Activated CD4-positive, alpha-beta memory T cell treated with anti-CD3 and anti-CD28 coated beads, Interleukin-2, amount 10 ng/mL, durations not matched to agents 7 days and 5 days (primary cell): ENCODE results near the gene CD7. TPM values are rescaled to one million over a fixed set of nuclear protein-coding genes. Genes with fewer than 3 reads are reported as not detected.

Experiments
- CTCF ChIA-PET: fragments of 350-600 bp; sonication (Branson Sonifier 250); formaldehyde crosslinking; loops from one replicate; lab custom pipeline; 2021; ENCODE audit warnings: antibody characterized with exemption, inconsistent platforms; lab: Charles Lee
- POLR2A ChIA-PET: fragments of 350-600 bp; sonication (Branson Sonifier 250); formaldehyde crosslinking; loops from one replicate; lab custom pipeline; 2021; ENCODE audit warnings: antibody characterized with exemption; lab: Charles Lee
- DNase-seq: peaks from one replicate; pipeline ENCODE4 v3.0.0-alpha.2; 2020
- H3K27ac Mint-ChIP-seq: one replicate; pipeline ENCODE4 v1.8.0; 2021; ENCODE audit warnings: mild to moderate bottlenecking, mixed read lengths
- H3K27me3 Mint-ChIP-seq: one replicate; pipeline ENCODE4 v1.8.0; 2021; ENCODE audit warnings: mixed read lengths
- H3K36me3 Mint-ChIP-seq: one replicate; pipeline ENCODE4 v1.8.0; 2021; ENCODE audit warnings: low read depth, mixed read lengths
- H3K4me1 Mint-ChIP-seq: one replicate; pipeline ENCODE4 v1.8.0; 2021; ENCODE audit warnings: mixed read lengths
- H3K4me3 Mint-ChIP-seq: one replicate; pipeline ENCODE4 v1.8.0; 2021; ENCODE audit warnings: mild to moderate bottlenecking, mixed read lengths
- H3K9me3 Mint-ChIP-seq: one replicate; pipeline ENCODE4 v1.8.0; 2021; ENCODE audit warnings: mixed read lengths
- total RNA-seq, 2 experiments: library from RNA; stranded (reverse); gene quantifications; one replicate each; pipeline ENCODE4 v1.2.3, GENCODE V29; 2021

Gene CD7
- total RNA-seq, 2 experiments from 2014 or later, result 138 to 140 TPM

DNA sequence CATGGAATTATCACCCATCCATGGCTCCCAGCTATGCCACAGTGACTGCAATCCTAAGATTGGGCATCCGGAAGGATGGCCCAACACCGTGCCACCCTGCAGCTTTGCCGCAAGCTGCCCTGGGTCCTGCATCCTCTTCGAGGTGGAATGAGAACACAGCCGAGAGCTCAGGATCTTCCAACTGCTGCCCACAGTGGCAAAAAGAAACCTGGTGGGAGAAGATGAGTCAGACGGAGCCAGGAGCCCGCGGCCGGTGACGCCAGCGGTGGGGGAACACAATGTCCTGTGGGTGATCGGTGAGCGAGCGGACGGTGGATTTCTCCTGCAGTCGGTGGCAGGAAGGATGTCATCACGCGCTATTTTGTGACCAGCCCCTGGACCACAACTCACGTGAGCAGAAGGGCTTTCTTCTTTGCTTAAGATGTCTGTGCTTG is 20.1 kb downstream of the CD7 start:
- peaks cover 15% of the 10 kb centered on the region for H3K36me3 Mint-ChIP-seq
- peak; percentile 92 for DNase-seq
- POLR2A ChIA-PET, result interaction anchor here (0.7 to 7.6 kb wide), 30 partner anchors 10 to 412 kb away, joined by 3 to 120 read pairs (median 8); partner anchors contain the start of genes CD7, CENPX, CSNK1D and FOXK2
- H3K27me3 Mint-ChIP-seq, result no peaks in the 10 kb centered on the region
- H3K27ac Mint-ChIP-seq, result peak overlapping the region; percentile 100
- CTCF ChIA-PET, result interaction anchor here (1.2 to 3.8 kb wide), 5 partner anchors 14 to 91 kb away, joined by 4 to 12 read pairs (median 6); partner anchors contain the start of gene CD7
- H3K4me1 Mint-ChIP-seq, result peaks cover 85% of the 10 kb centered on the region
- peak overlapping the region; percentile 88 for H3K4me3 Mint-ChIP-seq
- no peaks in the 10 kb centered on the region for H3K9me3 Mint-ChIP-seq

DNA sequence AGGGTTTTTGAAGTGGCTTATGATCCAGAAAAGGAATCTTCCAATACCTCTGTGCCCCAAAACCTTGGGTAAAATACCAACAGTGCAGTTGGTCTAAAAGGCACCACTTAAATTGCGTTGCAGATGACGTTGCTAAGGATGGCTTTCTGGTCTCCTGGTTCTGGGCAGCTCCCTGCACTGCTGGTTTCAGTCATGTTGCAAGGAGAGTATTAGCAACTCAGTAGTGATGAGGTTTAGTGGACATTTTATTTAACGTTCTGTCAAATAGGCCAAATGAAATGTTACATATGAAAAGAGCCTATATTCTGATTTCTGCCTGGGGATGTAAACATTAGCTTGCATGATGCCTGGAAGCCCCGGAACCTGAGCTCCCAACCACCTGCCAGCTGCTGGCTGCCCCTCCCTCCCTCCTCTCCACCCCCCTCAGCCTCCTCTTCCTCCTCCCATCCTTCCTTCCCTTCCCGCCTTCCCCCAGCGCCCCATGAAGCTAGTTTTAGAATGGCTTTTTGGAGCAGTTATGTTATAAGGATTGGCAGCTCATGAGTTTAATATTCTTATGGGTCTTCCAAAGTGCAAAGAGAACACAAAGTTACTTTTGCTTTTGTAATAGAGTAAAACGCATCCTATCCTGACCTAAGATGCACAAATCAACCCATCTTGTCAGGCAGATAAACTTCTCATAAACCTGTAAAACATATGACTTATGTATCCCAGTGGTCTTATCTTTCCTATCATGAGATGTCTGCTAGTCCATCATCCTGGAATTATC is 20.7 kb downstream of the CD7 start:
- no peak for DNase-seq
- Mint-ChIP-seq H3K27ac (peak overlapping the region; percentile 100), H3K27me3 (no peaks in the 10 kb centered on the region), H3K4me3 (peak overlapping the region; percentile 88), H3K9me3 (no peaks in the 10 kb centered on the region), H3K36me3 (peaks cover 15% of the 10 kb centered on the region), H3K4me1 (peaks cover 82% of the 10 kb centered on the region)
- ChIA-PET CTCF (interaction anchor here (0.6 to 3.8 kb wide), 5 partner anchors 13 to 197 kb away, joined by 3 to 12 read pairs (median 6); partner anchors contain the start of gene CD7), POLR2A (interaction anchor here (0.7 to 7.6 kb wide), 24 partner anchors 10 to 412 kb away, joined by 3 to 120 read pairs (median 9); partner anchors contain the start of genes CD7, CSNK1D, FOXK2 and NARF)

DNA sequence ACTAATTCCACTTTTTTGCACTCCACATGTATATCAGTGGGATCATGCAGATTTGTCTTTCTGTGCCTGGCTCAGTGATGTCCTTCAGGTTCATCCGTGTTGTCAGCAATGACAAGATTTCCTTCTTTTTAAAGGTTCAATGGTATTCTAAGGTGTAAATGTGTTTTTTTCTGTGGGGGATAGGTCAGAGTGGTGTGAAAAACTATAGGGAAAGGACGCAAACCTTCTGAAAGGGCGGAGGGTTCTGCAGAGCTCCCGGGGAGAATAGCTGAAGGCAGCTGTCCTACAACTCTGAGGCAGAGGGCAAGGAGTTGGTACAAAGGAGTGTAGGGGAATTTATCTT is 22.0 kb downstream of the CD7 start:
- ChIA-PET CTCF (no interaction called here), POLR2A (interaction anchor here (1.2 to 4.2 kb wide), 2 partner anchors 15 to 20 kb away, joined by 3 to 49 read pairs; partner anchors contain the start of gene CSNK1D)
- H3K4me3 Mint-ChIP-seq, result no peak overlapping the region
- no peak for DNase-seq
- no peaks in the 10 kb centered on the region for H3K9me3 Mint-ChIP-seq
- H3K4me1 Mint-ChIP-seq, result peaks cover 74% of the 10 kb centered on the region
- peaks cover 15% of the 10 kb centered on the region for H3K36me3 Mint-ChIP-seq
- H3K27me3 Mint-ChIP-seq, result no peaks in the 10 kb centered on the region
- no peak overlapping the region for H3K27ac Mint-ChIP-seq

DNA sequence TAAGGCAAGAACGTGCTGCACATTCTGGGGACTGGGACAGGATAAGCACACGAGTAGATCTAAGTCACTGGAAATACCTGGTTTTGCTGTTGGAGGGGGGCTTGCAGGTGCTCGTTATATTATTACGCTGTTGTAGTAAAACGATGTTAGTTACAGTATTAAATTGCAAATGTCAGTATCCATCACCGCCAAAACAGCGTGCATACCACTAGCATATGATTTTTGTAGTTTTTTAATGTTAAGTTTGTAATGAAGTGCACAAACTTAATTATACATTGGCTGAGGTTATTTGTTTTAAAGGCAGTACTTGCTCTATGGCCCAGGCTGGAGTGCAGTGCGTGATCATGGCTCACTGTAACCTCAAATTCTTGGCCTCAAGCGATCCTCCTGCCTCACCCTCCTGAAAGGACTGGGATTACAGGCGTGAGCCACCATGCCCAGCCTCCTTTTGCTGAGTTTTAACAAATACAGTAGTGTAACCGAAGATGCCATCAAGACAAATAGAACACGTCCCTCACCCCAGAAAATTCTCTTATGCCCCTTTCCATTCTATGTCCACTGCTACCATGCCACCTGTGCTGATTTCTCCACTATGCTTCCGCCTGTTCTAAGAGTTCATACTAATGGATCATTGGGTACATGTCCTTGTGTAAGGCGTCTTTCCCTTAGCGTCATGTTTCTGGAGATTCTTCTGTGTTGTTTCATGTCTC is 23.2 kb downstream of the CD7 start:
- no peak for DNase-seq
- POLR2A ChIA-PET, result interaction anchor here (0.8 to 3.2 kb wide), 5 partner anchors 9 to 264 kb away, joined by 3 to 38 read pairs (median 10); partner anchors contain the start of genes CD7, CSNK1D and SLC16A3
- Mint-ChIP-seq H3K4me3 (peak overlapping the region; percentile 61), H3K36me3 (peaks cover 15% of the 10 kb centered on the region), H3K27me3 (no peaks in the 10 kb centered on the region), H3K9me3 (no peaks in the 10 kb centered on the region), H3K4me1 (peaks cover 62% of the 10 kb centered on the region), H3K27ac (peak overlapping the region; percentile 59)
- CTCF ChIA-PET, result interaction anchor here (1.8 kb wide), 1 partner anchor 21 kb away, joined by 4 read pairs; the partner anchor contains the start of gene CSNK1D

DNA sequence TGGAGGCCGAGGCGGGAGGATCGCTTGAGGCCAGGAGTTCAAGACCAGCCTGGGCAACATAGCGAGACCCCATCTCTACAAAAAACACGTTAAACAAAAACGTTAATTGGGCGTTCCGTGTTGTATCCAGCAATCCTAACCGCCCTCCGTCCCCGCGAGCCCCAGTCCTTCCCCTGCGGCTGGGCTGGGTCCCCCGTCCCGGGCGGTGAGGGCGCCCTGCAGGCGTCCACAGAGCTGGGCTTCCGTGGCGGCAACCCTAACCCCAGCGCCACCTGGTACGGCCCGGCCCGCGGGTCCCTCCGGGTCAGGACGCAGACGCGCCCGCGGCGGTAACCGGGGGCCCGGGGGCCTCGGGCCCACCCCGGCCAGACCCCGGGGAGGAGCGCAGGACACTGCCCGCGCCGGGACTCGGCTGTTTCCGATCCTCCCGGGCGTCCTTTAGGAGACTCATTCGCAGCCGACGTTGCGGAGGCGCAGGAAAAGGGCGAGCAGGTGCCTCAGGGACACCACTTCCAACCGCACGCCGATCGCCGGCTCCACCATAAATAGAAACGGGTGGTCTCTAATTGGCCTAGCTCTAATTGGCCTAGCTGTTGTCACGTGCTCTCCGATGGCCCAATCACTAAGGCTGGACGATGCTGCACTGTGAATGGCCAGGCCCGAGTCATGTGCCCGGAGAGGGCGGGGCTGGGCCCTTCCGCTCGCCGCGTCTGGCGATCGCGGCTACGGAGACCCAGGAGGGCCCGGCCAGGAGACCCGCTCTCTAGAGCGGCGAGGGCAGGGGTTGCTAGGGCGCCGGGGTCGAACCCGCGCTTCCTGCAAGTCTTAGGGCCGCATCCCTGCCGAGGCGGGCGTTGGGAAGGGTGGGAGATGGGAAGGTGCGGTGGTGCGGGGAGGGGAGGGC is 24.9 kb downstream of the CD7 start:
- peak overlapping the region; percentile 88 for H3K4me3 Mint-ChIP-seq
- H3K9me3 Mint-ChIP-seq, result no peaks in the 10 kb centered on the region
- H3K27ac Mint-ChIP-seq, result peak overlapping the region; percentile 86
- peaks cover 9% of the 10 kb centered on the region for H3K36me3 Mint-ChIP-seq
- CTCF ChIA-PET, result interaction anchor here (1.0 to 2.1 kb wide), 5 partner anchors 10 to 57 kb away, joined by 3 to 17 read pairs (median 4); partner anchors contain the start of genes CD7 and CSNK1D
- H3K4me1 Mint-ChIP-seq, result peaks cover 51% of the 10 kb centered on the region
- no peaks in the 10 kb centered on the region for H3K27me3 Mint-ChIP-seq
- POLR2A ChIA-PET, result interaction anchor here (0.7 to 3.2 kb wide), 17 partner anchors 9 to 227 kb away, joined by 3 to 38 read pairs (median 5); partner anchors contain the start of genes CD7, CSNK1D, FOXK2 and SECTM1
- DNase-seq, result peak; percentile 95

DNA sequence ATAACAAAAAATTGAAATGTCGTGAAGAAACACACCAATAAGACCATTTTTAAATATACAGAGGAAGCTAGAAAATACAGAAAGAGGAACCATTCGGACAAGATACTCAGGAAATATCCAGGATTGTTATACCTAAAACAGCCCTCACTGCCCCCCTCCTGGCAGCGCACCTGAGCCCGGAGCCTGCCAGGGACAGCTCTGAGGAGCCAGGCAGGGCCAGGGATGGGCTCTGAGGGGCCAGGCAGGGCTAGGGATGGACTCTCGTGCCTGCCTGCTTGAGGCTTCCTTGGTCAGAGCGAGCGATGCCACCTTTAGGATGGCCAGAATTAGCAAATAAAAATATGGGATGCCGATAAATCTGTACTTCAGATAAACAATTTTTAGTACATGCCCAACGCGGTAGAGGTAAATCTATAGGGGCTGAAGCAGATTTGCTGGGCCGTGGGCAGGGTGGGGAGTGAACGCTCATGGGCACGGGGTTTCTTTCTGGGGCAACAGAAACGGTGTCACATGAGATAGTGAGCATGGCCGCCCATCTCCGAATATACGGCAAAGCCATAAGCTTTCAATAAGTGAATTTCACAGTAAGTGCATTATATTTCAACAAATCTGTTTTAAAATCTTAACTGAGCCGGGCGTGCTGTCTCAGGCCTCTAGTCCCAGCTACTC is 25.7 kb downstream of the CD7 start:
- Mint-ChIP-seq H3K9me3 (no peaks in the 10 kb centered on the region), H3K27ac (peak overlapping the region; percentile 52), H3K4me1 (peaks cover 43% of the 10 kb centered on the region), H3K36me3 (peaks cover 9% of the 10 kb centered on the region), H3K27me3 (no peaks in the 10 kb centered on the region), H3K4me3 (peak overlapping the region; percentile 58)
- ChIA-PET POLR2A (interaction anchor here (0.9 to 3.2 kb wide), 13 partner anchors 9 to 228 kb away, joined by 3 to 38 read pairs (median 5); partner anchors contain the start of genes CD7, CSNK1D, FOXK2 and SECTM1), CTCF (interaction anchor here (0.7 to 2.1 kb wide), 3 partner anchors 10 to 56 kb away, joined by 3 to 17 read pairs (median 12); no protein-coding TSS in a partner anchor)
- DNase-seq, result no peak

DNA sequence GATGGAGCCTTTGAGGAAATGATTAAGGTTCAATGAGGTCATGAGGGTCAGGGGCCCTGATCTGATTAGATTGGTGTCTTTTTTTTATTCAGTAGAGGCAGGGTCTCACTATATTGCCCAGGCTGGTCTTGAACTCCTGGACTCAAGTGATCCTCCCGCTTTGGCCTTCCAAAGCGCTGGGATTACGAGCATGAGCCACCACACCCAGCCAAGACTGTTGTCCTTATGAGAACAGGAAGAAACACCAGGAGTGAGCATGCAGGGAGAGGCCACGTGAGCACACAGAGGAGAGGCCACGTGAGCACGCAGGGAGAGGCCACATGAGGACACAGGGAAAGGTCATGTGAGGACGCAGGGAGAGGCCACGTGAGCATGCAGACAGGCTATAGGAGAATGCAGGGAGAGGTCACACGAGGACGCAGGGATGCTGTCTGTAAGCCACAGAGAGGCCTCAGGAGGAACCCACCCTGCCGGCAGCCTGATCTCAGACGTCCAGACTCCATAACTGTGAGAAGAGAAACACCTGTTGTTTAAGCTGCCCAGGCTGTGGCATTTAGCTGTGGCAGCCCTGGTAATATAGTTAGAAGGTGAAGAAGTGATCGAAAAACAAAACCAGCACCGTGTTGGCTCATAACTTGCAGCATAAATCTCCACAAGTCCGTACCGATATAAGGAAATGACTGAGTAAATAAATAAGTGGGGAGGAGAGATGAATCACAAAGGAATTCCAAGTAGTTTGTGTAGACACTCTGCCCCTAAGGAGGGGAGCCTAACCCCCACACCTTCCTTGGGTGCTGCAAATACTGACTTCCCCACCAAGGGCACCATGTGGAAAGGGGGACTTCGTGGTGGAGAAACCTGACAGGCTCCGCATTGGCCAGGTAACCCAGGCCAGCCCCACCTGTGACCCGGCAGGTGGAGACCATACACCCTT is 29.3 kb downstream of the CD7 start:
- ChIA-PET POLR2A (interaction anchor here (1.3 kb wide), 1 partner anchor 59 kb away, joined by 3 read pairs; the partner anchor contains the start of gene SLC16A3), CTCF (no interaction called here)
- no peak for DNase-seq
- Mint-ChIP-seq H3K27ac (no peak overlapping the region), H3K4me1 (peaks cover 25% of the 10 kb centered on the region), H3K27me3 (peaks cover 3% of the 10 kb centered on the region), H3K36me3 (no peaks in the 10 kb centered on the region), H3K9me3 (no peaks in the 10 kb centered on the region), H3K4me3 (no peak overlapping the region)

DNA sequence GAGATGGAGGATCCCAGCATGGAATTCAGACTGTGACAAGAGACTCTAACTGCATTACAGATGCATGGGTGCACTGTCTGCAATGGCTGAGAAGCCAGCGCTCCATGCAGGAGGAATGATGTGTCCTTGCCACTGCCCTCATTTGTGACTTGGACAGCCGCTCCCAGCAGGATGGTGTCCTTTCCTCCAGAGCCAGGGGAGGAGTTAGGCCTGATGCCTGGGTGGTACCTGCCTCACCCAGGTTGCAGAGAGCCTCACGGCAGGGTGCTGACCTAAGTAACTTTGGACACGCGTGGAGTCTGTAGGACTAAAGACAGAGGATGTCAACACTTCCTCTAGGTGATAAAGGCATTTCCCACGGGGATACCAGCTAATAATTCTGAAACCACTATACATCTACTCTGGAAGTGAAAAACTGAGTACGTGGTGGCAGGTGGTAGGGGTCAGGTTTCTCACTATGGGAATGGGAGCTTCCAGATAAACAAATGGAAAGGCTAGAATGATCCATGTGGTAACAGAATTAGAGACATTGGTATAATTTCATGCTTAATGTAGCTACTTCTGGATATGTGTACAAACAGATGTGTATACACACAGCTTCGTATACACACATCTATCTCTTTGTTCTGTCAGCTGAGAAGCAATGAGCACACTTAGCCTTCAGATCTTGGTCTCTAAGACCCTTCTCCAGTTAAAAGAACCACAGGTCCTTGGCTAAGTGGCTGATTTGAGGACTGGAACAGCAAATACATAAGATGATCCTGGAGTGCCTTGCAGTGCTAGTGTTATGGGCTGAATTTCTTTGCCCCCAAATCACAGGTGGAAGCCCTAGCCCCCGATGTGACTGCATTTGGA is 30.2 kb downstream of the CD7 start:
- H3K27ac Mint-ChIP-seq, result no peak overlapping the region
- ChIA-PET POLR2A (interaction anchor here (1.3 kb wide), 1 partner anchor 58 kb away, joined by 3 read pairs; the partner anchor contains the start of gene SLC16A3), CTCF (no interaction called here)
- no peak for DNase-seq
- H3K9me3 Mint-ChIP-seq, result no peaks in the 10 kb centered on the region
- peaks cover 3% of the 10 kb centered on the region for H3K27me3 Mint-ChIP-seq
- no peaks in the 10 kb centered on the region for H3K36me3 Mint-ChIP-seq
- H3K4me1 Mint-ChIP-seq, result peaks cover 24% of the 10 kb centered on the region
- H3K4me3 Mint-ChIP-seq, result no peak overlapping the region

DNA sequence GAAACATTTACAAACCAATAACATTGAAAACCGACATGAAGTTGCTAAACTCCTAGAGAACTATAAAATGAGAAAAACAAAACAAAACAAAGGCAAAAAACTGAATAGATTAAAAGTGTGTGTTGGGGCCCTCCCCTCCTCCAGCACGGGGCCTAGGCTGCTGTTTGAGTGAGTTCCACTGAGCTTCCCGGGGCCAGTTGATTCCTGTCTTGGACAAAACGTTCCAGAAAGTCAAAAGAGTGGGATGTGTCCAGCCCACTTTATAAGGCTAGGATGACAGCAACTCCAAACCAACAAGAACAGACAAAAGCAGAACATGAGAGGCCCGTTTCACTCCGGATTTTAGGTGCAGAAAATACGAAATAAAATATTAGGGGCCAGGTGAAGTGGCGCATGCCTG is 32.3 kb downstream of the CD7 start:
- Mint-ChIP-seq H3K36me3 (no peaks in the 10 kb centered on the region), H3K4me1 (peaks cover 32% of the 10 kb centered on the region), H3K4me3 (no peak overlapping the region), H3K27me3 (peaks cover 3% of the 10 kb centered on the region), H3K9me3 (no peaks in the 10 kb centered on the region), H3K27ac (no peak overlapping the region)
- ChIA-PET CTCF (no interaction called here), POLR2A (interaction anchor here (2.0 kb wide), 1 partner anchor 13 kb away, joined by 4 read pairs; no protein-coding TSS in a partner anchor)
- DNase-seq, result no peak
